Astrocyte of the spinal cord (primary cell): ENCODE data around the gene LFNG.

Experiments used
- DNase-seq: peaks from one replicate; pipeline ENCODE4 v3.0.0; 2011; ENCODE audit warnings: low read depth, low spot score
- H3K4me3 ChIP-seq: 2 replicates; pipeline ENCODE4 v1.5.1; 2011; ENCODE audit warnings: low read depth, mild to moderate bottlenecking, low read length, moderate library complexity
- in situ Hi-C: cut with HindIII; loops from 2 replicates; pipeline ENCODE4 v1.10.0; 2017; ENCODE audit warnings: low sequenced_read_pairs
- TF ChIP-seq, protein P1 (sequence below): IDR thresholded peaks from 2 replicates; pipeline ENCODE4 v1.5.1; 2012; ENCODE audit warnings: low read depth, mild to moderate bottlenecking, low read length, inconsistent platforms

The LFNG gene

DNA sequence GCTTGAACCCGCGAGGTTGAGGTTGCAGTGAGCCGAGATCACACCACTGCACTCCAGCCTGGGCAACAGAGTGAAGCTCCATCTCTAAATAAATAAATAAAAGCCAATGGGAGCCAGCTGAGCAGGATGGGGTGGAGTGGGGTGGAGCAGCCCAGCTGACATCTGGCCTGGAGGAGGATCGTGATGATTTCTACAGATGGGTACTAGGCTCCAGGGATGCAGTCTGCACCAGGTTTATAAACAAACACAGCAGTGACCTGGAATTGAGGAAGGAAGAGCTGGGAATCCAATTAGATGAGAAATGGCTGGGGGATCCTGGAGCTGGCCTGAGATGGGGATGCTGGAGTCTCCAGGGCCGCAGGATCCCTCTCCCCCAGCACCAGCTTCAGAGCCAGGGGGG lies 36.1 kb upstream of the LFNG start:
- DNase-seq, result no peak
- TF ChIP-seq, protein P1, sequence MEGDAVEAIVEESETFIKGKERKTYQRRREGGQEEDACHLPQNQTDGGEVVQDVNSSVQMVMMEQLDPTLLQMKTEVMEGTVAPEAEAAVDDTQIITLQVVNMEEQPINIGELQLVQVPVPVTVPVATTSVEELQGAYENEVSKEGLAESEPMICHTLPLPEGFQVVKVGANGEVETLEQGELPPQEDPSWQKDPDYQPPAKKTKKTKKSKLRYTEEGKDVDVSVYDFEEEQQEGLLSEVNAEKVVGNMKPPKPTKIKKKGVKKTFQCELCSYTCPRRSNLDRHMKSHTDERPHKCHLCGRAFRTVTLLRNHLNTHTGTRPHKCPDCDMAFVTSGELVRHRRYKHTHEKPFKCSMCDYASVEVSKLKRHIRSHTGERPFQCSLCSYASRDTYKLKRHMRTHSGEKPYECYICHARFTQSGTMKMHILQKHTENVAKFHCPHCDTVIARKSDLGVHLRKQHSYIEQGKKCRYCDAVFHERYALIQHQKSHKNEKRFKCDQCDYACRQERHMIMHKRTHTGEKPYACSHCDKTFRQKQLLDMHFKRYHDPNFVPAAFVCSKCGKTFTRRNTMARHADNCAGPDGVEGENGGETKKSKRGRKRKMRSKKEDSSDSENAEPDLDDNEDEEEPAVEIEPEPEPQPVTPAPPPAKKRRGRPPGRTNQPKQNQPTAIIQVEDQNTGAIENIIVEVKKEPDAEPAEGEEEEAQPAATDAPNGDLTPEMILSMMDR, result no peak
- no peak overlapping the region for H3K4me3 ChIP-seq
- in situ Hi-C loops, result no loop called here

GRCh38 chr7:2484868-2485267 lies 34.7 kb upstream of the LFNG start:
- DNase-seq, result no peak
- TF ChIP-seq, protein P1, result no peak
- in situ Hi-C loops, result no loop called here
- no peak overlapping the region for H3K4me3 ChIP-seq

DNA sequence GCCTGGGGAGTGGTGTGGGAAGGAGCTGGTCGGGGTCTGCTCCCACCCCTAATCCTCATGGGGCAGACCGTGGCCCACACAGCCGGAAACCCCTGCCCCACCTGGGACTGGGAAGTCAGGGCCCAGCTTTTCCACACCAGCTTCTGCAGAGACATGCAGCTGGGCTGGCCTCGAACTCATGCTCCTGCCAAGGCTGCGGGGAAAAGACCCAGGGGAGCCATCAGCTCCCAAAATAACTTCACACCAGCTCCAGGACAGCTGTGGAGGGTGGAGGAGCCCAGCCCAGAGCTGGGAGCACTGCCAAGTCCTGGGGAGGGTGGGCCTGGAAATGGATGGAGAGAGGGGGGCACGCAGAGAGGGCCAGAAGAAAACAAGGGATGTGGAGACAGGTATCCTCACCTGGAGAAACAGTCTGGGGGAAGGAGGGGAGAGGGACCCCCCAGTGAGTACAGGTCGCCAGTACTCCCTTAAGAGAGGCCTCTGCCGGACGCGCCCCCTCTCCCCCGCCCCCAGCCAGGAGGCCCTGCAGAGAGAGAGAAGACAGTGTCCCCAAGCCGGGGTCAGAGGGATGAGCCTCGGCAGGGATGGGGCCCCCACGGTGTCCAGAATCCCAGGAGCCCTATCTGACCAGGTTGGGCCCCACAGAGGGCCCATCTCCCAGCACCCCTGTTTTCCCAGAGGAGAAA lies 31.8 kb upstream of the LFNG start:
- TF ChIP-seq, protein P1, result no peak
- no peak for DNase-seq
- in situ Hi-C loops, result no loop called here
- H3K4me3 ChIP-seq, result no peak overlapping the region

GRCh38 chr7:2488272-2488645 lies 31.3 kb upstream of the LFNG start:
- TF ChIP-seq, protein P1, result no peak
- no peak overlapping the region for H3K4me3 ChIP-seq
- in situ Hi-C loops, result no loop called here
- DNase-seq, result no peak

GRCh38 chr7:2488681-2489080 lies 30.9 kb upstream of the LFNG start:
- TF ChIP-seq, protein P1, result no peak
- DNase-seq, result no peak
- no peak overlapping the region for H3K4me3 ChIP-seq
- in situ Hi-C loops, result no loop called here

GRCh38 chr7:2490181-2490651 lies 29.4 kb upstream of the LFNG start:
- no peak overlapping the region for H3K4me3 ChIP-seq
- TF ChIP-seq, protein P1, result no peak
- in situ Hi-C loops, result no loop called here
- no peak for DNase-seq
